DMS79 treated with DMSO at 0.1 percent for 48 hours (cell line): Measurements from ENCODE around the gene NXNL2.

Experiments
- DNase-seq: peaks from one replicate; lab custom pipeline; 2025; lab: John Stamatoyannopoulos, UW

The NXNL2 gene

DNA sequence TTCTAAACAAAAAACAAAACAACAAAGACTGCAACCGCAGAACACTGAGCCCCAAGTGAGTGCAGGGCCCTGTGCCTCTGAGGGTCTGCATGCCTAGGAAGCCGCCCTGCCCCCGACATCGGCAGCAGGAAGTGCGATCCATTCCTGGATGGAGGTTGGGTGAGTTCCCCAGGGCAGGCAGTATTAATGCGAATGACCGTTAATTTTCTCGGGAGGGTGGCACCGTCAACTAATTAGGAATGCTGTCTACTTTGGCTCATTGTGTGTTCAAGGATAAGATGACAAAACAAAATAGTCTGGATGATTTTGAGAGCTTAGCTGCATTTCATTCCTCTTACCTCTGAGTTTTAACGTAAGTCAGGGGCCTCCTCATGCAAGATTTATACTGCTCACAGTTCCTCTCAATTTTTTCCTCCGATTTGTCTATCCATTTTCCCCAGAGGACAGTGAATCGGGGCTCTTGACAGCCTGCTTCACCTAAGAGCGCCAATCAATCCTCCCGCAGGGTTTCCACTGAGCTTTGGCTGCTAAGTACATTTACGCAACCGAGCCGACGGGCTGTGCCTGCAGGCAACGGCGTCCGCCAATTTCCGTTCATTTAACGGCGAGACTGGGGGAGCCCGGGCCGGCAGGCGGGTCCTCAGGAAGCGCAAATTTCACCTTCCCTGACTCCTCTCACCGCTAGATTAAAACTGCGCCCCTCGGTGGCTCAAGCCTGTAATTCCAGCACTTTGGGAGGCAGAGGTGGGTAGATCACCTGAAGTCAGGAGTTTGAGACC lies 2.9 kb upstream of the NXNL2 start:
- no peak for DNase-seq

DNA sequence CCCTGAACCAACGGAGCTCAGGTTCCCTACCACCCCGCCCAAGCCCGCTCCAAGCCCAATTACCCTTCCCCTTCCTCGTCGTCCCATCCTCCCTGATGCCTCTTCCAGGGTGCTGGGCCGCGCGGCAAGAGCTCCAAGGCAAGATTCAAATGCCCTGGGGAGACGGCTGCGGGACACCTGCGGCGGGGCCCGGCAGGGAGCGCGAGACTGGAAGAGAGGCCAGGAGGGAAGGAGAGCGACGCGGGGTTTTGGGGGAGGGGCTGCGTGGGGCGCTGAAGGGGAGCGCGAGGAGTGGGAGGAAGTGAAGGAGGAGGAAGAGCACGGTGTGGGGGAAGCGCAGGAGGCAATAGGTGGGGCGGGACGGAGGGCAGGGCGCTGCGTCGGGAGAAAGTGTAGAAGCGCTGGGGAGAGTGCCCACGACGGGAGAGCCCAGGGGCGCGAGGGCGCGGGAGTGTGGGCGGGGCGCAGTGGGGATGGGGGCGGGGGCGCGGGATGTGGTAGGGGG lies 975 bp upstream of the NXNL2 start:
- DNase-seq = no peak

DNA sequence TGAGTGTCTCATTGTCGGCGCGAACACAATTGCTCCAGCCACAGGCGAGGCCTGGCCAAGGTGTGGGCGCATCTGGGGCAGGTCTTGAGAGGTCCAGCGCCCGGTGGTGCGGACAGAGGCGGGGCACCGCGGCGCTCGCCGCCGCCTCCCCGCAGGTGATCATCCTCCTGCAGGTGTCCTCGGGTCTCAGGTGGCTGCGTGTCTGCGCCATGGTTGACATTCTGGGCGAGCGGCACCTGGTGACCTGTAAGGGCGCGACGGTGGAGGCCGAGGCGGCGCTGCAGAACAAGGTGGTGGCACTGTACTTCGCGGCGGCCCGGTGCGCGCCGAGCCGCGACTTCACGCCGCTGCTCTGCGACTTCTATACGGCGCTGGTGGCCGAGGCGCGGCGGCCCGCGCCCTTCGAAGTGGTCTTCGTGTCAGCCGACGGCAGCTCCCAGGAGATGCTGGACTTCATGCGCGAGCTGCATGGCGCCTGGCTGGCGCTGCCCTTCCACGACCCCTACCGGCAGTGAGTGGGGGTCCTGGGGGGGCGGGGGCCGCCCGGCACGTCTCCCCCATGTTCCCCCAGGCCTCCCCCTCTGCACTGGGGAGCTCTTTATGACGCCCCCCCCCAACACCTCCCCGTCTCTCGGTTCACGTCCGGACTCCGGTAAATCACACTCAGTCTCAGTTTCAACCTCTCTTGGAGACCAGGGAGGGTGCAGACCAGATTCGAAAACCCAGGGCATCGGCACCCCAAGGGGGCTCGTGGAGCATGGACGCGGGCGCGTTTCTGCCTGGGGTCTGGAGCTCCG lies 446 bp downstream of the NXNL2 start:
- DNase-seq = peak; percentile 5

DNA sequence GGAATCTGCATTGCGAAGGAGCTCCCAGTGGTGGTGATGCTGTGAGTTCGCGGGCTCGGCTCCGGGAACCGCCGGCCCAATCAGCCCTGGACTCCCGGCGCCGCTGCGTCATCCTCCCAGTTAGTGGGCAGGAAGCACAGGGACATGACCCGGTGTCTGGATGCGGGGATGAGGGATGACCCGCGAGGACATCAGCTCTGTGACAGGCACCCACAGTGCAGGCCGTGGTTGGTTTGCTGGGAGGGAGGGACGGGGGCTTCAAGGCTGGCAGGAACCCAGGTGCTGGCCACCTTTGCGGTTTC lies 996 bp downstream of the NXNL2 start:
- no peak for DNase-seq

DNA sequence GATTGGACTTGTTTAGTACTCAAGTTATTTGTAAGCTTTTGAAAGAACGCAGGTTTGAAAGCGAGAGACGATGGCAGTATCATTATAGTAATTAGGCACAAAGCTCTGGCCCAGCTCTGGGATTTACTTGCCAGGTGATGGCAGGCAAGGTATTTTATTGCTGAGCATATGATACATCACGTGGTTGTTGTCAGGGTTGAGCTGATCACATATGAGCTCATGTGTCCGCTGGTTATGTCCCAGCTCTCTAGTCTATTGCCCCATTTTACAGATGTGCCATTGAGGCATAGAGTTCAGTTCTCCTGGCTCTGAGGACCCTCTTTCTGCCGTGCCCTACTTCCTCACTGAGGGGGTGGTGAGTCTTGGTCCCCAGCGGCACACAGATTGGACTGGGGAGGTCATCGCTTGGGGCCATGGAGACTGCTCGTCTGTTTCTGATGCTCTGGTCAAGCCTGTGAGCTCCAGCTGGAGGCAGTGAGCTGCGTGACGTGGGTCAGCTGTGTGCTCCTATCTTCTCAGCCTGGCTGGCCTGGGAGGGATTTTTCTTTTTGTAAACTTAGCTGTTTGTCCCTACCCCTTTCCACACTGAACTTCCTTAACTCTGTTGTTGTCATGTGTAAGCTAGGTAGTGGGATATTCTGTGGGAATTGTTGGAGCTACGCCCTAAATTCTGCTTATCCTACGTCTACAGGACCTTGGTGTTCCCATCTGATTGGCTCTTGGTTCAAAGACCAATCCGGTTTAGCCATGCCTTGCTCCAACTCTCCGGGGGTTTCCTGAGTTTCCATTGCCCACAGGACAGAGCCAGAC lies 2.2 kb downstream of the NXNL2 start:
- no peak for DNase-seq

DNA sequence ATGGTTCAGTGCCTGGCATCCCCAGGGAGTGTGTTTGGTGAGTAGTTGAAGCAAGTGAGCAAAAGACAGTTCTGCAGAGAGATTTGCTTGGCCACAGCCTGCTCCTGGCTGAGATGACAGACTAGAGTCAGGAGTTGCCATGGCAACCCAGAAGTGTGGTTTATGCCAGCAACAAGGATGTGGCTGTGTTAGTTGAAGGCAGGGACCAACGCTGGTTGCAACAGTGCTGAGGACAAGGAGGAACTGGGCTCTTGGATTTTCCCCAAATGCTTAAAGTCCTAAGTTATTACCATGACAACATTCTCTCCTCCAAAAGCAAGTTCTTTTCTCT lies 2.7 kb downstream of the NXNL2 start:
- DNase-seq = no peak

DNA sequence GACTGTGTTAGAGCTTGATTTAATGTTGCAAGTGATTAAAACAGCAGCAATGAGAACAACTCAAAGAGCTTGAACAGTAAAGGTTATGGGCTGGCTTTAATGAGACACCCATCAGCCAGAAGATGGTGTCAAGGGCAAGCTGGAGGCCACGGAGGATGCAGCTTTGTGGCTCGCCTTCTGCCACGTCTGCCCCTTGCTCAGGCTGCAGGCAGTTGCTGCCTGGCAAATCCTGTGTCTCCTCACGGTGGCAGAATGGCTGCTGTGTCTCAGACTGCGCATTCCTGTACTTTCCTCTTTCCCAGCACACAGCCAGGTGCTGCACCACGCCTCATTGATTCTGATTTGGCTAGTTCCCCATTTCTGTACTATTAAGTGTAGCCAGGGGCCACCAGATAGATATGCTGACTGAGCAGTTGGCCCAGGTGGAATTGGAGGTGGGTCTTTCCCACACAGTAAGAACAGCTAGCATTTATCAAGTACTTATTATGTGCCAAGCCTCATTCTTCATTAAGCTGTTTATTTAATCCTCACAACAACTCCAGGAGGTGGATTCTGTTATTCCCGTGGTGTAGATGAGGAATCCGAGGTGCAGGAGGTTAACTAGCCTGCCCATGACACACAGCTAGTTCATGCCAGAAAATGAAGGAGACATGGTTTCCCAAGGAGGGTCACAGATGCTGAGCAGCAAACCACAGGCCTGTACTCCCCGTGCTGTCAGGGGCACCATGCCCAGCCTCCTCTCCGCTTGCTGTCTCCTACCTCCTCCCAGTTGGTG lies 3.5 kb downstream of the NXNL2 start:
- no peak for DNase-seq

DNA sequence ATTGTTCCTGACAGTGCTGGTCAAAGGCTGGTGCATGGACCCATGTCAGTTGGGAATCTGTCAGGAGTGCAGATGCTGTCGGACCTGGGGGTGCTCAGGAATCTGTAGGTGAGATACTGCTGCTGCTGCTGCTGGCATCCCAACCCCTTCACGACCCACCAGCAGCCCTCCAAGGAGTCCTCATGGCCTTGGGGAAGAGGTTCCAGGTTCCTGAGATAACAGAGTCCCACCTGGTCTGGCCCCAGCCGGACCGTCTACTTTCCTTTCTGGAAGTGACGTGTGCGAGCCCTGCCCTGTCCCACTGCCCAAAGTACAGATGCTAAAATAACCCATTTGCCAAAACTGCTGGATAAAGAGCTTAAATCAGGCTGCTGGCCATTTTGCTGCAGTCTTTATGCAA lies 4.3 kb downstream of the NXNL2 start:
- no peak for DNase-seq

DNA sequence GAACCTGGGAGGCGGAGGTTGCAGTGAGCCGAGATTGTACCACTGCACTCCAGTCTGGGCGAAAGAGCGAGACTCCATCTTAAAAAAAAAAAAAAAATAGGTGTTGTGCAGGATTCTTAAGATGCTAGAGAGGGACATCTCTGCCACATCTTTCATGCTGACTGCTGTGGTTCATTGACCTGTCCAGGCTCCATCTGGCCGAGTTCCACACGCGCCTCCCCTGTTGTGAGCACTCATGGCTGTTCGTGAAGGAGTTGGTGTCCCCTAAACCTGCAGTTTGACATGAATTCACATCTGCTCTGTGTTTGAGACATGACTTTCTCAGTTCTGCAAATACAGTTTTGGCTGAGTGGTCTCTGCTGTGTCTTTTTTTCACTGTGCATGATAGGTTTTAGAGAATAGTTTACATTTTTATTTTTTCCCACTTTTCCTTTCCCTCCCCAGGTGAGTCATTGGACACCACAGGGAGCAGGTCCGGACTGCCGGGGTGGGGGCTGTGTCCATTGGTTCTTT lies 5.3 kb downstream of the NXNL2 start:
- DNase-seq = no peak

DNA sequence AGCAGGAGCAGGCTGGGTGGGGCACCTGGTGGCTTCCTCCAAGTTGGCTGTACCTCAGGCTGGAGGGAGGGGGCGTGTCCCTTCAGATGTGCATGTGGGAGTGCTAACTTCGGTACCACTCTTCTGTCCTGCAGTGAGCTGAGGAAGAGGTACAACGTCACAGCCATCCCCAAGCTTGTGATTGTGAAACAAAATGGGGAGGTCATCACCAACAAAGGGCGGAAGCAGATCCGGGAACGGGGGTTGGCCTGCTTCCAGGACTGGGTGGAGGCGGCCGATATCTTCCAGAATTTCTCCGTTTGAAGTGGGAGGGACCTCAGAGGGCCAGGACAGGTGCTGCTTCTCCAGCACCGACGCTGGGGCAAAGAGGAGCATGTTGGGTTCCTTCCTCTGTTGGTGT lies 9.3 kb downstream of the NXNL2 start:
- no peak for DNase-seq

DNA sequence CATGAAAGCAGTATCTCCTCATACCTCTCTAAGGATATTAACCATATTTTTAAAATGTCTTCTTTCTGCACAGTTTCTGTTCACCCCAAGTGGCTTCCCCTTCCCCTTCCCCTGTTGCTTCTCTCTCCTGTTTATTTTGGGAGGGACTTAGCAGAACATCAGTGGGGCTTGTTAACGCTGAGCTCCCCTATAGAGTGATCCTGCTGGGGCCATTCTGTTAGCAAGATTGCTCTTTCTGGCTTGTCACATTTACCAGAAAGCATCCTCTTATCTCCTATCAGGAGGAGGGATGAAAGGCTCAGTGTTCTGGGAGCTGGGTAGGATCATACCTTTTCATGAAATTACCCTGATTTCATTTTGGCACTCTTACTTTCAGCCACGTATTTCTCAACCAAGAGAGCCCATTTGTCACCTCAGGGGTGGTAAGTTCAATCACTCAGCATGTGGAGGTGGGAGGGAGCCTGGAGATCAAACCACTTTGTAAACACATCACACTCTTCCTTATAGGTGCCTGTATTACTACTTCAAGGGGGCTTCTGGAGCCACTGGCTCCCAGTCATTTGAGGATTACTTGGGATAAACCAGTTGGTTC lies 16.7 kb downstream of the NXNL2 start:
- no peak for DNase-seq

DNA sequence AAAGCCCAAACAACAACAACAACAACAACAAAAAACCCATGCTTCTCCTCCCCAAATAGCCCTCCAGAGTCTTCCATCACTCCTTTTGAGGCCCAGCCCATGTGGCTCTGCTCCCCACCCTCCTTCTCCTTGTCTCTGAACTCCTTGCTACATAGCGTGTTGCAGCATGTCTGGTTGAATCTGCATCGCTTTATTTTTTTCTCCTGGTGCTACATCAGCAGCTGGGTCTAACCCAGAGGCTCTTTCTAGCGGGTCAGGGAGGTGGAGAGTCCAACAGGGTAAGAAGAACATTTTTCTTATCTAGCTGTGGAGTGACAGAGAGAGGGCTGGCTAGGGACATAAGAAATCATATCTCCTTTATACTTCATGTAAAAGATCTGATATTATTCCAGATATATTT lies 18.4 kb downstream of the NXNL2 start:
- DNase-seq = no peak

DNA sequence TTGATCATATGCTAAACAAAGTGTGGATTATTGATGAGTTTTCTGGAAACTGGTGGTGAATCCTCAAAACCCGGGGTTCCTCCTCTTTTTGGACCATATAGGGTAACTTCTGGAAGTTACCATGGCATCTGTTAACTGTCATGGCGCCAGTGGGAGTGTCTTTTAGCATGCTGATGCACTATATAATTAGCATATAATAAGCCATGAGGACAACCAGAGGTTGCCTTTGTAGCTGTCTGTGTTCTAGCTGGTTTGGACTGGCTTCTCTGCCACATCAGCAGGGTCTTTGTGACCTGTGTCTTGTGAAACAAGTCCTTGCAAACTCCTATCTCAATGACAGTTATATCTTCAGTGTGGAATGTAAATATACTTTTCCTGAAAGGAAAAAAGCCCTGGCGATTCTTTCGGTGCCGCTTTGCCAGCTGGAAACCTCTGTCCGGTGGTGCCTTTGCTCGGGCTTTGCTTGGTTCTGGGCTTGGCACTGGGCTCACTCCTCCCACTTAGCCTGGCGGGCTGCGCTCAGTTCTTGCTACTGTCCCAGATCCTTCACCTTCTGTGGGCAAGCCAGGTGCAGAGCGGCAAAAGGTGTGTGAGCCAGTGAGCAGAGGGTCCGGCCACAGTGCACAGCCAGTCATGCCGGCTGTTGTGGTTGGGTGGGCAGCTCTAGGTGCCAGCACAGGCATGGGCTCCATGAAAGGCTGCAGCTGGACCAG lies 20.4 kb downstream of the NXNL2 start:
- DNase-seq = no peak

DNA sequence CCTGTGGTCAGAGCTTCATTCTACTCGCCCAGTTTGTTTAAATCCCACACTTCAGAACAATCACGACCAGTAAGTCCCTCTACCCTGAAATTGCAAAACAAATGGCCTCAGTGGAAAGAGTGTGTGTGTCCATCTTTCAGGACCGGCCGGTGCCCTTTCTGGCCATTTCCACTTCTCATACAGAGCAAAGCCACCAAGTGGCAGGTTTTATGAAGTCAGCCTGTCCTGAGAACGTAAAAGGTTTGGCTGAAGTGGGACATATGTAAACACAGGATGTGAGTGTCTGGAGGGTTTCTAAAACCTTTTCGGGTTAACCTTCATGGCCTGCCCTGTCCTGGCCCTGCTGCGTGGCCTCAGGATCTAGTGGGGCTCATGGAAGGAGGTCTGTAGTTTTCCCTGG lies 24.7 kb downstream of the NXNL2 start:
- no peak for DNase-seq

DNA sequence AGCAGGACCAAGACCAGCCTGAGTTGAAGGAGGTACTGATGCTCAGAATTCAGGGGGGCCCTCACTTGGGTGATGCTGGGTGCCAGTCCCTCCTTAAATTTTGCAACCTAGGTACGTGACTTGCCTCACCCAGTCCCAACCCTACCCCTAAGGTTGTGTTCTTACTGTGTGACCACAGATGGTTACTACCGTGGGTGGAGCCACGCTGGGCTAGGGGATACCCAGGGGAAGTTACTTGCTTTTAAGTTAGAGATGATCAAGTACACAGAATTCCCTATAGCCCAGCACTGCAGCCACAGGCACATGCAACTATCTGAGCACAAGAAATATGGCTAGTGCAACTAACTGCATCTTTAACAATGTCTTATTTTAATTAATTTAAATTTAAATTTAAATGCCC lies 32.9 kb downstream of the NXNL2 start:
- no peak for DNase-seq

DNA sequence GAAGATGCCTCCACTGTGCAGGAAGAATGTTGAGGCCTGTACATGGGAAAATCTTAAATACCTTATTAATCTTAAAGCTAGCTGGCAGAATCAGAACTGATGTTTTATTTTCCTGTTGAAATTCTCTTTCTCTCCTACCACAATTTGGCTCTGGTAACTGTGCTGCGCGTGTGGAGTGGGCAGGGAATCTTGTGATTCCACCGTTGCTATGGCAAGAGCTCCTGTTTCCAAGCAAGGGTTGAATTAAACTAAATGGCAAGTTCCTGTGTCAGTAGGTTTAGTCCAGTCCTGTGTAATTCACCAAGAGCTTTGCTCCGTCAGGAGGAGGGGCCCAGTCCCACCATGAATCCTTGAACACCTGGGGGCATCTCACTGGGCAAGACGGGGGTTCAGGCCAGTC lies 36.4 kb downstream of the NXNL2 start:
- no peak for DNase-seq

DNA sequence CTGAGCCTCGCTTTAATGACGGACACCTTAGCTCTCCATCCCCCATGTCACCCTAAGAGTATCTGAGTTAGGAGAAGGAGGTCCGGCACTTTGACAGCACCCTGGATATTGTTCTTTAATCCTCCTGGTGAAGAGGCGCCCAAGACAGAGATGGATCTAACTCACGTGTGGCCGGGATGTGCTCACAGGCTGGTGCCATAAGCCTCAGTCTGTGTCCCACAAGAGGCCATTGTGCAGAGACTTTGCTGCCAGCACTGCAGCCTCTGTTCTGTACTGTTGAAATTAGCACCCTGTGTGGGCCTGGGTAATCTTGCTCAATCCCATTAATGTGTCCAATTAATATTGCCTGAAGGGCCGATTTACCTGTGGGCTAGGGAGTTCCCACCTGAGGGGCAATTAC lies 37.7 kb downstream of the NXNL2 start:
- no peak for DNase-seq

DNA sequence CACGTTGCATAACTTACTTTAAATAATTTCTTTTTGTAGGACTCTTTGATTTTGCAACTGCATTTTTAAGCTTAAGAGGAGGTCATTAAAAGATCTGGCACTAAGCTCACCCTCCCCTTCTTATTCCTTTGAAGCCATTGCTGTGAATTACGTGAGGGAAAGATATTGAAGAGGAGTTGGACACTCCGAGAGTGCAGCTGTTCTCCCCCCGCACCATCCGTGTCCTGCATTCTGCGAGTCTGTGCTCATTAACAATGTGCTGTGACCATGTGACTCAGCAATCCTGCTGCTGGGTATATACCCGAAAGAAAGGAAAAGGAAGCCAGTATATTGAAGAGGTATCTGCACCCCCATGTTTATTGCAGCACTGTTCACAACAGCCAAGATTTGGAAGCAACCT lies 40.0 kb downstream of the NXNL2 start:
- no peak for DNase-seq

DNA sequence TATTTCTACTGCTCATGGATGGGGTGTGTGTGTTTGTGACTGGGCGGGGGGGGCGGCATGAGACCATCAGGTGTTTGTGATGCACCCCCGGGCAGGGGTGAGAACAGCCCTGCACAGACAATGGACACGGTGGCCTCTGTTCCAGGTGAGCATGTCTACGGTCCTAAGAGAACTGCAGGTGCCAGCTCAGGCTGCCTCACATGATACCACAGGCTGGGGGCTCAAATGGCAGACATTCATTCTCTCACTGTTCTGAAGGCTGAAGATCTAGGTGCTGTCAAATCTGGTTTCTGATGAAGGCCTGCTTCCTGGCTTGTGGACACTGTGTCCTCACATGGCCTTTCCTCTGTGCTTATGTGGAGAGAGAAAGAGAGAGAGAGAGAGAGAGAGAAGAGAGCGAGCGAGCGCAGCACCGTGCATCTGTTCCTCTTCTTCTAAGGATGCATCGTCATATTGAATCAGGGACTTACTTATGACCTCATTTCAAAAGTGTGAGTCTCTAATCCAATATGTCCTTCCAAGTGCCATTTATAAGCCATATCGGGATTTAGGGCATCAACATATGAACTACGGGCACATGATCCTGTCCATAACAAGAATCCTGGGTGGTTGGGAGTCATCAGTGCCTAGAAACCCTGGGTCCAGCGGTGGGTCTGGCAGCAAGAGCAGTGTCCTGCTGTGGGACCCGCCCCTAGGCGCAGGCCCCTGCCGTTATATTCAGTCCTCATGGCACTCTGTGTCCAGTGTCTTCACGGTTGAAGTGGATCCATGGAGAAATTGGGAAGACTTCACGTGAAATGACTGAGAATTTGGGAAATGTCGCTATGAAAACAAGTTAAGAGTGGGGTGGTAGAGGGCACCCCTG lies 42.5 kb downstream of the NXNL2 start:
- DNase-seq = no peak
